OCI-LY7 (cell line): Measurements from ENCODE around the gene ACOXL. TPM values are rescaled to one million over a fixed set of nuclear protein-coding genes. Genes with fewer than 3 reads are reported as not detected.

Experiments used
- BruUV-seq: library from RNA; stranded (reverse); fragments of 400-500 nt; replicated peaks from 2 replicates; lab custom pipeline; 2021; lab: Mats Ljungman, UMichigan
- CTCF ChIA-PET: fragments of 300-600 bp; sonication (Branson Sonifier 250); formaldehyde crosslinking; loops from one replicate; lab custom pipeline; 2022; ENCODE audit warnings: antibody characterized with exemption; ENCODE audit not compliant: unreplicated experiment; lab: Charles Lee
- POLR2A ChIA-PET: fragments of 300-600 bp; sonication (Branson Sonifier 250); formaldehyde crosslinking; loops from one replicate; lab custom pipeline; 2022; ENCODE audit warnings: antibody characterized with exemption; lab: Charles Lee
- DNase-seq: peaks from one replicate; pipeline ENCODE4 v3.0.0-alpha.2; 2015; ENCODE audit warnings: low spot score
- H2AFZ ChIP-seq: fragments of 200-600 bp; sonication (generic), shearing (Covaris generic); 2 replicates; pipeline ENCODE4 v1.6.1; 2014; ENCODE audit warnings: mild to moderate bottlenecking, antibody characterized with exemption, low read length, moderate library complexity
- H3K27ac ChIP-seq: fragments of 200-600 bp; sonication (generic); 2 replicates; pipeline ENCODE4 v1.5.1; 2014; ENCODE audit warnings: mixed run types, low read depth, mild to moderate bottlenecking, moderate library complexity, low read length, inconsistent platforms; ENCODE audit not compliant: poor library complexity, severe bottlenecking
- H3K36me3 ChIP-seq: fragments of 200-600 bp; sonication (generic); 2 replicates; pipeline ENCODE4 v1.6.1; 2014; ENCODE audit warnings: mild to moderate bottlenecking, antibody characterized with exemption, low read length, moderate library complexity, mixed read lengths; ENCODE audit not compliant: insufficient read depth
- H3K4me1 ChIP-seq: fragments of 200-600 bp; sonication (generic); 2 replicates; pipeline ENCODE4 v1.5.1; 2014; ENCODE audit warnings: mild to moderate bottlenecking, low read length; ENCODE audit not compliant: insufficient read depth, poor library complexity, severe bottlenecking
- H3K4me2 ChIP-seq: fragments of 200-600 bp; sonication (generic); 2 replicates; pipeline ENCODE4 v1.6.1; 2014; ENCODE audit warnings: mild to moderate bottlenecking, low read length
- H3K4me3 ChIP-seq: fragments of 200-600 bp; sonication (generic); 2 replicates; pipeline ENCODE4 v1.5.1; 2014; ENCODE audit warnings: mild to moderate bottlenecking, low read depth, low read length; ENCODE audit not compliant: poor library complexity, severe bottlenecking
- H3K79me2 ChIP-seq: fragments of 200-600 bp; sonication (generic); 2 replicates; pipeline ENCODE4 v1.6.1; 2016; ENCODE audit warnings: low read depth, mild to moderate bottlenecking, low read length, moderate library complexity, mixed read lengths; ENCODE audit not compliant: insufficient read depth
- H3K9me2 ChIP-seq: fragments of 200-600 bp; sonication (generic); 2 replicates; pipeline ENCODE4 v1.6.1; 2016; ENCODE audit warnings: mild to moderate bottlenecking, low read length, mixed read lengths; ENCODE audit not compliant: insufficient read depth
- H3K9me3 ChIP-seq: fragments of 200-600 bp; sonication (generic); 2 replicates; pipeline ENCODE4 v1.6.1; 2014; ENCODE audit warnings: mild to moderate bottlenecking, mixed run types, low read length, mixed read lengths
- H4K20me1 ChIP-seq: fragments of 200-600 bp; sonication (generic); 2 replicates; pipeline ENCODE4 v1.6.1; 2014; ENCODE audit warnings: mild to moderate bottlenecking, antibody characterized with exemption, low read length, moderate library complexity, mixed read lengths; ENCODE audit not compliant: insufficient read depth
- CTCF ChIP-seq: fragments of 200-600 bp; sonication (generic); conservative IDR thresholded peaks from 2 replicates; pipeline ENCODE4 v1.5.1; 2014; ENCODE audit warnings: mild to moderate bottlenecking, antibody characterized with exemption, low read length, moderate library complexity, mixed read lengths
- EZH2phosphoT487 ChIP-seq: fragments of 200-600 bp; sonication (generic); IDR thresholded peaks from 2 replicates; pipeline ENCODE4 v1.6.1; 2018; ENCODE audit warnings: low read depth, borderline replicate concordance, mild to moderate bottlenecking, mixed run types, antibody characterized with exemption, low read length, moderate library complexity, mixed read lengths
- intact Hi-C: fragments of 100-400 bp; cut with micrococcal nuclease; formaldehyde crosslinking; loops from one replicate; pipeline ENCODE4 v1.10.0; 2022; ENCODE audit not compliant: unreplicated experiment
- total RNA-seq, 2 experiments: library from RNA; depleted of rRNA in 1 of 2; stranded (reverse); fragments of >200 nt in 1 of 2; shearing (Covaris generic) in 1 of 2; gene quantifications; 2 replicates each; pipeline ENCODE4 v1.2.3, GENCODE V29; 2014 to 2022

ACOXL gene
- total RNA-seq, 2 experiments from 2014 or later, result 1.4 TPM; not detected in 1

DNA sequence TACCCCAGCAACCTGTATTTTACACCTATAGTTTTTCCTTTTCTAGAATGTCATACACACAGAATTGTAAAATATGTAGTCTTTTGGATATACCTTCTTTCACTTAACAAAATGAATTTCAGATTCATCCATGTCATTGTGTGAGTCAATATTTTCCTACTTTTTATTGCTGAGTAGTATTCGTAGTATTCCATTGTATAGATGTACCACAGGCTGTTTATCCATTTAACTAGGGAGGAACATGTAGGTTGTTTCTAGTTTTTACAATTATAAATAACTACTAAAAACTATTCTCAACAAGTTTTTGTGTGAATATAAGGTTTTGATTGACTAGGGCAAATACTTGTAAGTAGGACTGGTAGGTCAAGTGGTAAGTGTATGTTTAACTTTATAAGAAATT is 187.4 kb downstream of the ACOXL start:
- Histone ChIP-seq H3K79me2 (no peaks in the 10 kb centered on the region), H3K27ac (no peak overlapping the region), H3K9me2 (no peaks in the 10 kb centered on the region), H3K4me3 (no peak overlapping the region), H3K9me3 (0 out of 2 replicates have a peak, but pooled peaks cover 4% of the 10 kb centered on the region), H4K20me1 (no peaks in the 10 kb centered on the region), H2AFZ (no peak overlapping the region), H3K4me2 (no peak overlapping the region), H3K36me3 (no peaks in the 10 kb centered on the region), H3K4me1 (no peaks in the 10 kb centered on the region)
- ChIA-PET CTCF (interaction anchor here (0.5 kb wide), 1 partner anchor 1031 kb away, joined by 4 read pairs; no protein-coding TSS in a partner anchor), POLR2A (no interaction called here)
- TF ChIP-seq EZH2phosphoT487, result no peak
- BruUV-seq, result no TSS peak
- intact Hi-C loops, result no loop called here
- no peak for DNase-seq

GRCh38 chr2:110925479-110925878 is 193.1 kb downstream of the ACOXL start:
- H2AFZ ChIP-seq, result no peak overlapping the region
- CTCF ChIA-PET, result no interaction called here
- H3K79me2 ChIP-seq, result no peaks in the 10 kb centered on the region
- DNase-seq, result no peak
- no peaks in the 10 kb centered on the region for H3K9me2 ChIP-seq
- POLR2A ChIA-PET, result interaction anchor here (0.6 kb wide), 3 partner anchors 20 to 1922 kb away, joined by 3 read pairs; no protein-coding TSS in a partner anchor
- no peaks in the 10 kb centered on the region for H3K36me3 ChIP-seq
- no peak overlapping the region for H3K4me3 ChIP-seq
- intact Hi-C loops, result no loop called here
- no TSS peak for BruUV-seq
- no peak overlapping the region for H3K4me2 ChIP-seq
- no peak overlapping the region for H3K27ac ChIP-seq
- no peaks in the 10 kb centered on the region for H4K20me1 ChIP-seq
- TF ChIP-seq EZH2phosphoT487 (no peak), CTCF (no peak)
- peaks cover 18% of the 10 kb centered on the region; the same call in 1 of the 2 replicates for H3K9me3 ChIP-seq
- H3K4me1 ChIP-seq, result no peaks in the 10 kb centered on the region

- no peak overlapping the region for H3K27ac ChIP-seq
- no peak for DNase-seq
- intact Hi-C loops, result no loop called here
- no TSS peak for BruUV-seq
- H3K9me2 ChIP-seq, result no peaks in the 10 kb centered on the region
- no peaks in the 10 kb centered on the region for H3K36me3 ChIP-seq
- H2AFZ ChIP-seq, result no peak overlapping the region
- no peak overlapping the region for H3K4me3 ChIP-seq
- no peak for TF ChIP-seq CTCF
- no peak for TF ChIP-seq EZH2phosphoT487
- no peaks in the 10 kb centered on the region for H3K4me1 ChIP-seq
- no peaks in the 10 kb centered on the region for H4K20me1 ChIP-seq
- peaks cover 18% of the 10 kb centered on the region; the same call in 1 of the 2 replicates for H3K9me3 ChIP-seq
- H3K4me2 ChIP-seq, result no peak overlapping the region
- ChIA-PET POLR2A (no interaction called here), CTCF (no interaction called here)
- H3K79me2 ChIP-seq, result no peaks in the 10 kb centered on the region
These were observed 195.2 kb downstream of the ACOXL start for GRCh38 chr2:110927526-110927925.
